GM12878 (cell line): ENCODE measurements around the gene FOXP1. TPM values are rescaled to one million over a fixed set of nuclear protein-coding genes. Genes with fewer than 3 reads are reported as not detected.

Experiments used
- ATAC-seq: fragments of 200-7000 bp; cut with Tn5 transposase; 3 replicates; pipeline ENCODE4 v1.9.1; 2020; ENCODE audit warnings: mild to moderate bottlenecking, moderate library complexity
- BruUV-seq: library from RNA; stranded (reverse); fragments of 400-500 nt; replicated peaks from 2 replicates; lab custom pipeline; 2021; lab: Mats Ljungman, UMichigan
- CTCF ChIA-PET: fragments of 300-600 bp; sonication (Branson Sonifier 250); formaldehyde crosslinking; extraction: SDS; loops from one replicate; lab custom pipeline; 2021; ENCODE audit warnings: inconsistent platforms; lab: Yijun Ruan, JAX
- POLR2A ChIA-PET: fragments of 350-600 bp; formaldehyde crosslinking; extraction: SDS; loops from one replicate; lab custom pipeline; 2021; ENCODE audit warnings: inconsistent platforms; lab: Charles Lee
- RAD21 ChIA-PET: fragments of 300-600 bp; sonication (Branson Sonifier 250); formaldehyde crosslinking; loops from one replicate; lab custom pipeline; 2023; ENCODE audit warnings: antibody characterized with exemption; ENCODE audit not compliant: unreplicated experiment; lab: Charles Lee
- SMC1A ChIA-PET: fragments of 300-600 bp; sonication (Branson Sonifier 250); formaldehyde crosslinking; loops from one replicate; lab custom pipeline; 2023; ENCODE audit not compliant: unreplicated experiment, uncharacterized antibody; lab: Charles Lee
- DNase-seq: peaks from one replicate; pipeline ENCODE4 v3.0.0-alpha.2; 2011; ENCODE audit warnings: low read depth, low spot score
- FAIRE-seq: peaks from 3 replicates; lab custom pipeline; 2011; peaks lifted over from hg19 to GRCh38; lab: Jason Lieb, UNC
- H2AFZ ChIP-seq: 2 replicates; pipeline ENCODE4 v1.6.0; 2011; ENCODE audit warnings: low read depth, low read length, control low read depth; ENCODE audit not compliant: control insufficient read depth
- H3K27ac ChIP-seq: 2 replicates; pipeline ENCODE4 v1.5.1; 2011; ENCODE audit warnings: control low read depth; ENCODE audit not compliant: control insufficient read depth, insufficient read depth
- H3K27me3 ChIP-seq, 2 experiments: replicated peaks in 1 of 2; 2 replicates each; pipeline versions ENCODE4 v1.6.0 to v1.6.1; 2011; ENCODE audit warnings: low read length in 1 of 2; ENCODE audit not compliant: control insufficient read depth in 2 of 2, insufficient read depth in 2 of 2
- H3K36me3 ChIP-seq, 2 experiments: 2 replicates each; pipeline ENCODE4 v1.5.1; 2011; ENCODE audit warnings: low read length in 1 of 2; ENCODE audit not compliant: control insufficient read depth in 2 of 2, insufficient read depth in 2 of 2
- H3K4me1 ChIP-seq: 2 replicates; pipeline ENCODE4 v1.6.1; 2011; ENCODE audit warnings: mild to moderate bottlenecking, low read length, moderate library complexity, mixed read lengths; ENCODE audit not compliant: control insufficient read depth, insufficient read depth
- H3K4me2 ChIP-seq: 2 replicates; pipeline ENCODE4 v1.6.0; 2011; ENCODE audit warnings: control low read depth; ENCODE audit not compliant: control insufficient read depth, insufficient read depth
- H3K4me3 ChIP-seq: fragments of 200-600 bp; sonication (generic); 2 replicates; pipeline ENCODE4 v1.5.1; 2016
- H3K79me2 ChIP-seq: 2 replicates; pipeline ENCODE4 v1.6.0; 2011; ENCODE audit warnings: low read length; ENCODE audit not compliant: control insufficient read depth, insufficient read depth
- H3K9ac ChIP-seq: 2 replicates; pipeline ENCODE4 v1.8.0; 2011; ENCODE audit warnings: low read length, control low read depth, mixed read lengths; ENCODE audit not compliant: control insufficient read depth, insufficient read depth
- H3K9me3 ChIP-seq: replicated peaks from 3 replicates; pipeline ENCODE4 v1.5.1; 2011; ENCODE audit warnings: mild to moderate bottlenecking, low read length; ENCODE audit not compliant: control insufficient read depth, insufficient read depth
- H4K20me1 ChIP-seq: 2 replicates; pipeline ENCODE4 v1.6.0; 2011; ENCODE audit not compliant: control insufficient read depth, insufficient read depth
- CBFB ChIP-seq: IDR thresholded peaks from 2 replicates; pipeline ENCODE4 v1.6.1; 2016; ENCODE audit warnings: antibody characterized with exemption, low read depth
- CHD2 ChIP-seq: IDR thresholded peaks from 2 replicates; pipeline ENCODE4 v1.6.1; 2011; ENCODE audit warnings: low read depth, low read length, improper control_type of control experiment, borderline replicate concordance
- EGR1 ChIP-seq, 2 experiments: IDR thresholded peaks; 1 replicate in 1 of 2; 2 replicates in 1 of 2; pipeline ENCODE4 v1.6.1; 2011 to 2012; ENCODE audit warnings: low read depth in 2 of 2, low read length in 2 of 2, borderline replicate concordance in 1 of 2, mild to moderate bottlenecking in 1 of 2, moderate library complexity in 1 of 2
- ESRRA ChIP-seq: IDR thresholded peaks from 2 replicates; pipeline ENCODE4 v1.6.1; 2012; ENCODE audit warnings: mild to moderate bottlenecking, low read length, improper control_type of control experiment
- MTA3 ChIP-seq: IDR thresholded peaks from 2 replicates; pipeline ENCODE4 v1.6.1; 2012; ENCODE audit warnings: low read length, inconsistent platforms, borderline replicate concordance
- RAD21 ChIP-seq: IDR thresholded peaks from 2 replicates; pipeline ENCODE4 v1.6.1; 2011; ENCODE audit warnings: mild to moderate bottlenecking, low read depth, low read length, moderate library complexity; ENCODE audit not compliant: insufficient read depth
- RBBP5 ChIP-seq: fragments of 200-600 bp; sonication (generic); conservative IDR thresholded peaks from 2 replicates; pipeline ENCODE4 v1.6.1; 2016
- RCOR1 ChIP-seq: conservative IDR thresholded peaks from 2 replicates; pipeline ENCODE4 v1.6.1; 2012; ENCODE audit warnings: low read depth, low read length, improper control_type of control experiment
- RELA ChIP-seq: fragments of 450-650 bp; IDR thresholded peaks from 2 replicates; pipeline ENCODE4 v1.8.0; 2014; ENCODE audit warnings: borderline replicate concordance; ENCODE audit not compliant: partially characterized antibody
- RUNX3 ChIP-seq: IDR thresholded peaks from 2 replicates; pipeline ENCODE4 v1.6.1; 2012; ENCODE audit warnings: low read length, inconsistent platforms
- SP1 ChIP-seq: IDR thresholded peaks from one replicate; pipeline ENCODE4 v1.6.1; 2011; ENCODE audit warnings: low read depth, low read length
- TCF12 ChIP-seq: IDR thresholded peaks from 2 replicates; pipeline ENCODE4 v1.6.1; 2011; ENCODE audit warnings: low read depth, mild to moderate bottlenecking, low read length
- USF1 ChIP-seq: IDR thresholded peaks from 2 replicates; pipeline ENCODE4 v1.6.1; 2011; ENCODE audit warnings: borderline replicate concordance, low read depth, mild to moderate bottlenecking, moderate library complexity, mixed read lengths, low read length; ENCODE audit not compliant: insufficient read depth; ENCODE audit errors: extremely low read length
- WRNIP1 ChIP-seq: IDR thresholded peaks from 2 replicates; pipeline ENCODE4 v1.6.1; 2011; ENCODE audit warnings: low read depth, low read length, improper control_type of control experiment, borderline replicate concordance
- ZNF622 ChIP-seq: fragments of 450-650 bp; IDR thresholded peaks from 2 replicates; pipeline ENCODE4 v1.6.1; 2017; ENCODE audit warnings: mild to moderate bottlenecking, inconsistent platforms
- WGBS: methylation state at CpG from one replicate; pipeline ENCODE4 v1.1.6; 2016; ENCODE audit warnings: low lambda C conversion rate; ENCODE audit not compliant: insufficient replicate concordance, insufficient coverage; ENCODE audit errors: missing lambda C conversion rate; 5-methylcytosine and 5-hydroxymethylcytosine counted together
- in situ Hi-C: fragments of 300-500 bp; cut with MboI; formaldehyde crosslinking; loops from 9 replicates; pipeline ENCODE4 v1.14.3; 2018; ENCODE audit warnings: mixed read lengths
- intact Hi-C: fragments of 100-400 bp; cut with micrococcal nuclease; formaldehyde crosslinking; loops from one replicate; pipeline ENCODE4 v1.14.2; 2022; ENCODE audit not compliant: unreplicated experiment
- polyA plus RNA-seq, 11 experiments: library from polyadenylated mRNA; depleted of rRNA in 4 of 11; unstranded in 6 of 11; stranded (reverse) in 5 of 11; fragments of >200 nt; fragmentation: Nextera tagmentation in 4 of 11; fragmentation: Illumina TruSeq in 1 of 11; extraction: Ambion mirVana in 4 of 11; extraction: Trizol in 1 of 11; gene quantifications; 1 replicate in 1 of 11; 2 replicates in 10 of 11; pipeline versions ENCODE4 v1.2.1 to v1.2.3, GENCODE V29; 2011 to 2016; ENCODE audit warnings: inconsistent platforms in 2 of 11, missing spikeins in 2 of 11, low read depth in 1 of 11
- total RNA-seq, 4 experiments: library from RNA; depleted of rRNA in 3 of 4; stranded (reverse); fragments of >200 nt in 3 of 4; fragmentation: Illumina TruSeq in 1 of 4; extraction: Trizol in 1 of 4; gene quantifications; 2 replicates each; pipeline versions ENCODE4 v1.2.1 to v1.2.3, GENCODE V29; 2013 to 2021

FOXP1 gene
- total and polyA plus RNA-seq, 10 of the 15 experiments (the other 5 are each of a cell fraction or from before 2014, with no cell fraction given), result 0.05 to 1.6 (median 0.20) TPM; not detected in 1

GRCh38 chr3:70970952-70971351 lies 612.6 kb downstream of the FOXP1 start:
- BruUV-seq, result no TSS peak

GRCh38 chr3:70970171-70970570 lies 613.4 kb downstream of the FOXP1 start:
- no peak for DNase-seq
- in situ Hi-C loops, result no loop called here
- WGBS, result 61% methylated on average over 4 of the region's 4 CpGs
- Histone ChIP-seq H3K79me2 (no peaks in the 10 kb centered on the region), H3K4me3 (no peak overlapping the region), H3K9ac (no peak overlapping the region), H3K9me3 (no peaks in the 10 kb centered on the region), H3K27ac (no peak overlapping the region), H3K4me2 (no peak overlapping the region), H3K27me3 (no peaks in the 10 kb centered on the region), H3K36me3 (no peaks in the 10 kb centered on the region), H2AFZ (no peak overlapping the region), H3K4me1 (no peaks in the 10 kb centered on the region), H4K20me1 (no peaks in the 10 kb centered on the region)
- ATAC-seq, result no peak
- intact Hi-C loops, result no loop called here
- ChIA-PET SMC1A (no interaction called here), POLR2A (no interaction called here), RAD21 (no interaction called here), CTCF (no interaction called here)
- TF ChIP-seq ZNF622 (no peak), TCF12 (no peak), SP1 (no peak)
- BruUV-seq, result no TSS peak
- FAIRE-seq, result no peak

More at GRCh38 chr3:70970952-70971351, 612.6 kb downstream of the FOXP1 start:
- POLR2A ChIA-PET, result no interaction called here
- Histone ChIP-seq H3K79me2 (no peaks in the 10 kb centered on the region), H3K9ac (no peak overlapping the region), H4K20me1 (no peaks in the 10 kb centered on the region), H2AFZ (no peak overlapping the region), H3K36me3 (no peaks in the 10 kb centered on the region), H3K4me2 (no peak overlapping the region), H3K4me1 (no peaks in the 10 kb centered on the region), H3K27me3 (no peaks in the 10 kb centered on the region), H3K9me3 (no peaks in the 10 kb centered on the region), H3K4me3 (no peak overlapping the region), H3K27ac (no peak overlapping the region)
- in situ Hi-C loops (no loop called here), intact Hi-C loops (no loop called here)
- CTCF ChIA-PET, result no interaction called here
- RAD21 ChIA-PET, result no interaction called here
- ATAC-seq, result no peak
- FAIRE-seq, result no peak
- SMC1A ChIA-PET, result no interaction called here
- 38% methylated on average over 6 of the region's 6 CpGs for WGBS
- no peak for DNase-seq
- TF ChIP-seq CBFB (no peak), EGR1 (IDR thresholded peaks at IDR 0.05; ENCODE audit: borderline replicate concordance in 1 of 2, low read depth in 2 of 2, low read length in 2 of 2) (no peak), RELA (no peak), RAD21 (no peak), RBBP5 (no peak), CHD2 (no peak), MTA3 (no peak), WRNIP1 (no peak), ESRRA (no peak), RCOR1 (no peak), USF1 (no peak), RUNX3 (no peak)
